Stimulated activated naive CD8-positive, alpha-beta T cell treated with anti-CD3 and anti-CD28 coated beads, Interleukin-15, Interleukin-2, amounts not matched to agents 100 U/mL and 50 U/mL, for 24 hours (primary cell): ENCODE data around the gene CD207.
"Not testable (repeated sequence)": the region's sequence is repeated elsewhere in the genome, so short reads cannot be mapped to it uniquely, and the experiment has no call there.

Experiments
- ATAC-seq: fragments of 150-1000 bp; cut with Tn5 transposase; one replicate; pipeline ENCODE4 v1.10.0; 2021
- DNase-seq: peaks from one replicate; pipeline ENCODE4 v3.0.0; 2021

Gene CD207

GRCh38 chr2:70835643-70836042 is at the start of gene CD207:
Gene CD207, minus strand, starts transcription at chr2:70835816. Its CDS starts 40 bp downstream, at chr2:70835776.
- ATAC-seq (no peak), DNase-seq (no peak)

DNA sequence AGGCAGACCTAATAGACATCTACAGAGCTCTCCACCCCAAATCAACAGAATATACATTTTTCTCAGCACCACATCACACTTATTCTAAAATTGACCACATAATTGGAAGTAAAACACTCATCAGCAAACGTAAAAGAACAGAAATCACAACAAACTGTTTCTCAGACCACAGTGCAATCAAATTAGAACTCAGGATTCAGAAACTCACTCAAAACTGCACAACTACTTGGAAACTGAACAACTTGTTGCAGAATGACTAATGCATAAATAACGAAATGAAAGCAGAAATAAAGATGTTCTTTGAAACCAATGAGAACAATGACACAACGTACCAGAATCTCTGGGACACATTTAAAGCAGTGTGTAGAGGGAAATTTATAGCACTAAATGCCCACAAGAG is 42.9 kb upstream of the CD207 start:
- DNase-seq = not testable (repeated sequence)

DNA sequence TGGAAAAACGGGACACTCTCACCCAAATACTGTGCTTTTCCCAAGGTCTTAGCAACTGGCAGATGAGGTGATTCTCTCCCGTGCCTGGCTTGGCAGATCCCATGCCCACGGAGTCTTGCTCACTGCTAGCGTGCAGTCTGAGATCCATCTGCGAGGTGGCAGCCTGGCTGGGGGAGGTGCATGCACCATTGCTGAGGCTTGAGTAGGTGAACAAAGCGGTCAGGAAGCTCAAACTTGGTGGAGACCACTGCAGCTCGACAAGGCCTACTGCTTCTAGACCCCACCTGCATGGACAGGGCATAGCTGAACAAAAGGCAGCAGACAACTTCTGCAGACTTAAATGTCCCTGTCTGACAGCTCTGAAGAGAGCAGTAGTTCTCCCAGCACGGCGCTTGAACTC is 40.5 kb upstream of the CD207 start:
- not testable (repeated sequence) for ATAC-seq, DNase-seq

More for the DNA sequence above, 42.9 kb upstream of the CD207 start:
- ATAC-seq = not testable (repeated sequence)

GRCh38 chr2:70873541-70873940 is 37.9 kb upstream of the CD207 start:
- DNase-seq = no peak
- ATAC-seq = no peak

DNA sequence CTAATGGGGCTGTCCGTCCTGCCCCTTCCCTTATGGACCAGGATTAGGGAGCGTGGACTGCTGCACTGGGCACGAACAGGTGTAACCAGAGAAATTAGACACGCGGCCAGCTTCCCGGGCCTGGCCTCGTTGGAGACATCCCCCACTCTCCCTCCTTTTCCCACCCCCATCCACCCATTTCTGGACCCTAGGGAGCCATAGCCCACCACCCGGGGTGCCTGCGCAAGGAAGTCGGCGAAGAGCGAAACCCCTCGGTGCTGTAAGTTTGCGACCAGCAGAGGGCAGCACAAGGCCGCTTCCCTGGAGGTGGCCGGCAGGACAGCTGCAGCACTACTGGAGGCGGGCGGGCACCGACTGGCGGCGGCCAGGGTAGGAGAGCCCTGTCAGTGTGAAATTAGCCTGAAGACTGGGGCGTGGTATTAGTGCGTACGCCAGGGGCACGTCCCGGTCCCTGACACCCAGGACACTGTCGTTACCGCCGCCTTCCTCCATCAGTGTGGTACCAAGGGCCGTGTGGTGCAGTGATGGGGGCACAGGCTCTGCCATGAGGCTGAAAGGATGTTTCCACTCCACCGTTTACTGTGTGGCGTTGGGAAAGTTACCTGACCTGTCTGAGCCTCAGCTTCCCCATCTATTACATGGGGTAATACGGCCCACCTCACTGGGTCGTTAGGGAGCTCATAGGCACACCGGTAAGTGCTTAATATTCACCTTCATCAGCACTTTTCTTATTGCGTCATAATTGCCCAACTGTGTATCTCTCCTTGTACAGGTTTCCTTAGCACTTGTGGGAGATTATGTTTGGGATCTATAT is 36.0 kb upstream of the CD207 start:
- ATAC-seq (peak; percentile 82), DNase-seq (peak; percentile 89)

- no peak for ATAC-seq
- no peak for DNase-seq
Measured at GRCh38 chr2:70870790-70871189, 35.2 kb upstream of the CD207 start.

GRCh38 chr2:70868970-70869369 is 33.4 kb upstream of the CD207 start:
- ATAC-seq (no peak), DNase-seq (no peak)

GRCh38 chr2:70861777-70862625 is 26.4 kb upstream of the CD207 start:
- ATAC-seq = peak; percentile 84

GRCh38 chr2:70855667-70856066 is 20.1 kb upstream of the CD207 start:
- no peak for DNase-seq
- ATAC-seq = no peak

More at GRCh38 chr2:70861777-70862625, 26.4 kb upstream of the CD207 start:
- DNase-seq = peak; percentile 81

DNA sequence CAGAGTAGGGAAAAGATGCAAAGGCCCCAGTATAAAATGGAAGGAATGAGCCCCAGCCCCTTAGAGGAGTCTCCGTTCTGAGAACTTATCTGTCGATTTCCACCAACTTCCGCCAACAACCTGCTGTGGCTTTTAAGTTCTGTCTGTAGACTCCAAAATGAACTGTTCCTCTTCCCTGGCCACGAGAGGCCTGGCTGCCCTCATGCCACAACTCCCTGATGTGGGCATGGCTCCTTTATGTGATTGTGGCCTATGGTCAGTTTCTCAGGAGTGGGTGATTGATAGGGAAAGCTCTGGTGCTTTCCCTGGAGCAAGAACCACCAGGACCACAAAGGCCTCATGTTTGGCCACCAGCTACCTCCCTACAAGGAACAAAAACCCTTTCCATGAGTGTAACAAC is 18.8 kb upstream of the CD207 start:
- no peak for ATAC-seq
- no peak for DNase-seq

GRCh38 chr2:70852824-70853223 is 17.2 kb upstream of the CD207 start:
- peak; percentile 33 for ATAC-seq
- no peak for DNase-seq

DNA sequence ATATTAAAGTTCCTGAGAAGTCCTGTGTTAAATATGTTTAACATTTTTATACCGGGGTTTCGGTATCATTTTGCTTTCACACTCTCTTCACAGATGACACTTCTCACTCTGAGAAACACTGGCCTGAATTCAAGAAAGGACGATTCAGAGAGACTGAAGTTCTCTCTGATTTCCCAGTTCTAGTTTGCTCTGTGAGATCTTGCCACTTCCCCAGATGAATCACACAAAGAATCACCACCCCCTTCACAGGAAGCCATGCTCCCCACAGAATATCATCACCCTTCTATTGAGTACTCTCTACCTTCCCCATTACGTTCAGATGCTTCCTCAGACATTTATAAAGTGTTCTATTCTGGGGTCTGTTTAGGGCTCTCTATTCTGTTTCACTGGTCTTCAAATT is 16.1 kb upstream of the CD207 start:
- no peak for DNase-seq
- peak; percentile 97 for ATAC-seq

- ATAC-seq (no peak), DNase-seq (no peak)
Measured at GRCh38 chr2:70850925-70851324, 15.3 kb upstream of the CD207 start.

DNA sequence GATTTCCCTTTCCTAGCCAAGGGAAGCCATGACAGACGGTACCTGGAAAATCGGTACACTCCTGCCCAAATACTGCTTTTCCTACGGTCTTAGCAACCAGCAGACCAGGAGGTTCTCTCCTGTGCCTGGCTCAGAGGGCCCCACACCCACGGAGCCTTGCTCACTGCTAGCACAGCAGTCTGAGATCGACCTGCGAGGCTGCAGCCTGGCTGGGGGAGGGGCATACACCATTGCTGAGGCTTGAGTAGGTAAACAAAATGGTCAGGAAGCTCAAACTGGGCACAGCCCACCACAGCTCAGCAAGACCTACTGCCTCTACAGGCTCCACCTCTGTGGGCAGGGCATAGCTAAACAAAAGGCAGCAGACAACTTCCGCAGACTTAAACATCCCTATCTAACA is 6.8 kb upstream of the CD207 start:
- ATAC-seq (no peak), DNase-seq (no peak)

DNA sequence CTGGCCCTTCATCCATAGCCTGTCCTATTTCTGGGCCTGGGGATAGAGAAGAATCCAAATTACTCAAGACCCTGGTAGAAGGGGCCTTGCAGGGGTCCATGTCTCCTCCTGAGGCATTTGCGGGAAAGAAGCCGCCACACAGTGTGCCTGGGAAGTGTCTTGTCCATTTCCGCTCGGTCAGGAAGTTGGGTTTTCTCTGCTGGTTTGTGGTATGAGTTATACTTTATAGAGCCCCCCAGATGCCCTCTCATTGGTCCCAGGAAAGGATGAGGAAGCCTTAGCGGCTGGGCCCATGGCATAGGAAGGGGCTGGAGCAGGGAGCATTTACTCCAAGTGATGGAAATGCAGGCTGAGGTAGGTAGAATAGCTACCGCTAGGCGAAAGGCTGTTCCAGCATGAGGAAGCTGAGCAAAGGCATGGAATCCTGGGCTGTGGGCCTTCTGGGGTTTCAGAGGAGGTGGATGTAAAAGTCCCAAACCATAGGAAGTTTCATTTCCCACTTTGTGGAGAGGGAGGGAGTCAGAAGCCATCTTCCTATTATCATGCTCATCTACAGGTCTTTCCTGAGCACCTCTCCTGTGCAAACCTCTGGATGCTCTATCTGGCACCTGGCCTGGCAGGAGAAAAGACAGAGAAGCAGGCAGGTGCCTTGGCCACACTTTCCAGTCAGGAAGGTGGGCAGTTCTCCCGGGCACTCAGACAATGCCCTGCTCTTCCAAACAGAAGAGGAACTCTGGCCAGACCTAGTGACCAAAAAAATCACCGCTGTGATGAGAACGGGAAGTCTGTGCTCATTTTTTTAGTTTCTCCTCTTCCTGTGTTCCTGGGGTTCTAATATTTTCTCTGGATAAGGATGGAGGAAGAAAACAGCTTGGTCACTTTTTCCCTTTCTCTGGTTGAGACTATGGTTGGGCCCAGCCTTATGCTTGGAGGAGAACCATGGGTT is 2.6 kb upstream of the CD207 start:
- DNase-seq (no peak), ATAC-seq (no peak)

DNA sequence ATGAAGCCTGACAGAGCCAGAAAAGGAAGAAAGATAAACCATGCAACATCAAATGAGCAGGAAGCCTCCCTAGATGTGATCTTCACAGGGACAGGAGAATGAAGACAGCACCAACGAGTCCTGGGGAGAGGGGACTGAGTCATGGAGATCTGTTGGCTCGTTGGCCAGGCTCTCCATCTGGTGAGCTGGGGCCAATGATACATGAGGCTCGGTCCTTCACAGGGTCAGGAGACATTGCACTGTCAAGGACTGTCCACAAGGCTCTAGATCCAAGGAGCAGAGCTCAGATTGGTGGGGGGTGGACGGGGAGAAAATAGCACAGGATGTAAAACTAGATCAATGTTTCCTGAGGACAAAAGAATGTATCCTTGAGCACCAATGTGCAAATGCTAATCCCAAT is 735 bp downstream of the CD207 start:
- ATAC-seq (no peak), DNase-seq (no peak)

DNA sequence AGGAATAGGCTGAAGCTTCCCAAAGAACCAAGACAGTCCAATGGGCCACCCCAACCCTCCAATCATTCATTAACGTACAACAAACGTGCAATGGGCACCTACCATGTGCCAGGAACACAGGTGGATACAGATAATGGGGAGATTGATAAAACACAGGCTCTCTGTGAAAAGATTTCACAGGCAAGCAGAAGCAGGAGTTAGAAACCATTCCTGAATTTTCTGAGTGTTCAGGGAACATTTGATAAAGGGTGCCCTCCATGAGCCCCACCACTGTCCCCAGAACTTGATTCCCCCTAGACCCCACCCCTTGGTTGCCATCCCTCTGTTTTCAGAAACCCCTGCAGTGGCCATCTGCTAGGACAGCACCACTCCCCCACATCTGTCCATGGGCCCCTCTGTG is 1.5 kb downstream of the CD207 start:
- ATAC-seq = no peak
- no peak for DNase-seq

DNA sequence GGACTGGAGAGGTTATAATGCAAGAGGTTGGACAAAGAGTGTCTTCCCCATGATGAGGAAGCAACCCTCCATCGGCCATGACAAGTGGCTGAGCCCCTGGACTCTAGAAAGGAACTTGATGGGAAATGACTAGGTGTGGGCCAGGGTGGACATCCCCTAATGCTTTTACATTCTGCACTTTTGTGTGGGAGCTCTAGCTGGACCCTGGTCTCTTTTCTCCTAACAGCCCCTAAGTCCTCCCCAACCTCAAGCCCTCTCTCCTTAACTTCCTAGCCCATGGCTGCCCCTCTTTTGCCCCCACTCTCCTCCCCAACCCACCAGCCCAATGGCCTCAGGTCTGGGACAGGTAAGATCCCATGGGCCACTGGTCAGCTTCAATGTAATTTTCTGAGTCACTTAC is 2.4 kb downstream of the CD207 start:
- ATAC-seq = no peak
- no peak for DNase-seq

DNA sequence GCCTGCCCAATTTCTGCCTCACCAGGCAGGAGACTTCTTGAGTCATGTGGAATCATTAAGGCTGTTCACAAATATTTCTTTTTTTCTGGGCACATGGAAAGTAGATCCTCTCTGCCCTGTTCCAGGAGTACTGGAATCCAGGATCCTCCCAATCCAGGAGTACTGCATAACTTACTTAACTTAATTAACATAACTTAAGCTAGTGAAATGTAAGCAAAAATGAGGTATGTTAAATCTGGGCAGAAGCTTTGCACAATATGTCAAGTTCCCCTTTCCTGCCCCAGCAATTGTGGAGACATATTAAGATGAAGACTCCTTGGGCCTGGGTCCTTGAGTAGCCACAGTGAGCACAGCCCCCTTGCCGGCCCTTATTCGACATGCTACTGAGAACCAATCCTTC is 3.2 kb downstream of the CD207 start:
- DNase-seq (no peak), ATAC-seq (no peak)

DNA sequence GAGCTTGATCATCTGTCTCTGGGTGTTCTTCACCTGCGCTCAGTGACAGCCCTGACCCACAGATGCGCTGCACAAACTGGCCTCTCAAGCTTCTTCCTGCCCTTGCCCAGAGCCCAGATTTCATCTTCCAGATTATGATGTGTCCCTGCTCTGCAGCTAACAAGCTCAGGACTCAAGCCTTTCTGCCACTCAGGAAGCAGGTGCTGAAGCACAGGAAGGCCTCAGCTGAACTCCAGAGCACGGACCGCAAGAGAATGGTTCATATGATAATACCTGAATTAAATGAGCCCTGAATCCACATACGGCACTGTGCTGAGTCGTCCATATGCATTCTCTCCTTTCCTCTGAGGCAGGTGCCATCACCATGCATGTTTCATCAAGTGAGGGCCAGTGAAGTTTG is 3.8 kb downstream of the CD207 start:
- DNase-seq (no peak), ATAC-seq (no peak)

DNA sequence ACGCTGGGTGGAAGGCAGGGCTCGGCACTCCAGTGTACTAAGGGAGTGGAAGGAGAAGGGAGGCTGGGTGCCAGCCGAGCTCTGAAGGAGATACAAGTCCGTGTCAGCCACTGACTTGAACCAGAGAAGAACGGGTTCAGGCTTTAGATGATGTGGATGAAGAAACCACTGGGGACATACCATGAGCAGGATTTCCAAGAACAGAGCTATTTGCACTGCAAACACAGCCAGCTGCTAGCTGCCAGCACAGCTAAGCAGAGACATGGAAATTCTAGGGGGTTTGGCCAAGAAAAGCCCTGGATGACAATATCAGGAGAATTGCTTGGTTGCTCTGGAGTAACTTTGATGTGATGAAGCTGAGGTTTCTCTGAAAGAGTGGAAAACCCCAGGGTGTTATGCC is 5.2 kb downstream of the CD207 start:
- DNase-seq (no peak), ATAC-seq (no peak)

DNA sequence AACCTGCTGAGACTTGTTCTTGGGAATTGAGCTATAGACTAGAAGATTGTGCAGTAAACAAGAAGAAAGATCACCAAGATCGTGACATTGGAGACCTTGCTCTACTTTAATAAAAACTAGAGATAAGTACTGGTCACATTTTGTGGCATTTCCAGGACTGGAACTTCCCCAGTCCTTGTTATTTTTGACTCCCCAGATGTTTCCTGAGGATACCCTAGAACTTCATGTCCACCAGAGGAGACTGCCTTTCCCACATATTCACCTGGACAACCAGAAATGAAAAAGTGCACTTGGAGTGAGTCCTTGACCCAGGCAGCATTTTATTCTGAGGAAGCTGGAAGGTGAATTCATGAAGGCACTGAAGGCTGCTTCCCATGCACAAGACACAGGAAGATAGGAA is 5.7 kb downstream of the CD207 start:
- DNase-seq (no peak), ATAC-seq (no peak)
